OCI-LY1 (cell line): Measurements from ENCODE around the gene ASCL5.

ENCODE experiments used
- CTCF ChIP-seq: fragments of 200-600 bp; sonication (generic), shearing (Covaris generic); IDR thresholded peaks from 2 replicates; pipeline ENCODE4 v1.5.1; 2017; ENCODE audit warnings: mild to moderate bottlenecking, antibody characterized with exemption, low read length, moderate library complexity, mixed read lengths
- EZH2 ChIP-seq: fragments of 200-600 bp; sonication (generic), shearing (Covaris generic); IDR thresholded peaks from 2 replicates; pipeline ENCODE4 v1.8.0; 2017; ENCODE audit warnings: borderline replicate concordance, mixed run types, mild to moderate bottlenecking, antibody characterized with exemption, low read length, moderate library complexity, mixed read lengths

DNA sequence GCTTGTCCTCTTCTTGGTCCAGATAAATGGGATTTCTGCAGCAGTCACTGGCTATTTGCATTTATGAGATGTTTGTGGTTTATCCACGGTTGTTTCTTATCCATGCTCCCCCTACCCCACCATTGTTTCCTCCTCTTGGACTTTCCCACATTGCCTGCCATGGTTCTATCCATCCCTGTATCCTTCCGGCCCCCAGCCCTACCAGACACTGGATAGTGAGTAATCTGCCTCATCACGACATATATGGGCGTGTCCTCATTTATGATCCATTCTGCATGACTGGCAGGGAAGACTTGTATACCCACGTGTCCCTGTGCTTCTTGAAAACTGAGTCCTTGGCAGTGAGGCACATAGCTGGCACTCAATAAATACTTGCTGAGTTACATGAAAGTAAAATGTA is 54.8 kb downstream of the ASCL5 start:
- TF ChIP-seq EZH2 (no peak), CTCF (no peak)
